ENCODE measurements around the gene CASZ1. TPM values are rescaled to one million over a fixed set of nuclear protein-coding genes. Genes with fewer than 3 reads are reported as not detected.
A peak's percentile ranks its signal among the peaks of the same experiment; 100 is the strongest.

Gene CASZ1, protein sequence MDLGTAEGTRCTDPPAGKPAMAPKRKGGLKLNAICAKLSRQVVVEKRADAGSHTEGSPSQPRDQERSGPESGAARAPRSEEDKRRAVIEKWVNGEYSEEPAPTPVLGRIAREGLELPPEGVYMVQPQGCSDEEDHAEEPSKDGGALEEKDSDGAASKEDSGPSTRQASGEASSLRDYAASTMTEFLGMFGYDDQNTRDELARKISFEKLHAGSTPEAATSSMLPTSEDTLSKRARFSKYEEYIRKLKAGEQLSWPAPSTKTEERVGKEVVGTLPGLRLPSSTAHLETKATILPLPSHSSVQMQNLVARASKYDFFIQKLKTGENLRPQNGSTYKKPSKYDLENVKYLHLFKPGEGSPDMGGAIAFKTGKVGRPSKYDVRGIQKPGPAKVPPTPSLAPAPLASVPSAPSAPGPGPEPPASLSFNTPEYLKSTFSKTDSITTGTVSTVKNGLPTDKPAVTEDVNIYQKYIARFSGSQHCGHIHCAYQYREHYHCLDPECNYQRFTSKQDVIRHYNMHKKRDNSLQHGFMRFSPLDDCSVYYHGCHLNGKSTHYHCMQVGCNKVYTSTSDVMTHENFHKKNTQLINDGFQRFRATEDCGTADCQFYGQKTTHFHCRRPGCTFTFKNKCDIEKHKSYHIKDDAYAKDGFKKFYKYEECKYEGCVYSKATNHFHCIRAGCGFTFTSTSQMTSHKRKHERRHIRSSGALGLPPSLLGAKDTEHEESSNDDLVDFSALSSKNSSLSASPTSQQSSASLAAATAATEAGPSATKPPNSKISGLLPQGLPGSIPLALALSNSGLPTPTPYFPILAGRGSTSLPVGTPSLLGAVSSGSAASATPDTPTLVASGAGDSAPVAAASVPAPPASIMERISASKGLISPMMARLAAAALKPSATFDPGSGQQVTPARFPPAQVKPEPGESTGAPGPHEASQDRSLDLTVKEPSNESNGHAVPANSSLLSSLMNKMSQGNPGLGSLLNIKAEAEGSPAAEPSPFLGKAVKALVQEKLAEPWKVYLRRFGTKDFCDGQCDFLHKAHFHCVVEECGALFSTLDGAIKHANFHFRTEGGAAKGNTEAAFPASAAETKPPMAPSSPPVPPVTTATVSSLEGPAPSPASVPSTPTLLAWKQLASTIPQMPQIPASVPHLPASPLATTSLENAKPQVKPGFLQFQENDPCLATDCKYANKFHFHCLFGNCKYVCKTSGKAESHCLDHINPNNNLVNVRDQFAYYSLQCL (N-terminal part only)
- total RNA-seq (ENCODE audit: unreplicated experiment), result 18.3 TPM
- long read RNA-seq, partial matches to known transcripts, result 0 of 2 reads
- long read RNA-seq, other reads (novel, unspliced or antisense), result 2 of 2 reads

DNA sequence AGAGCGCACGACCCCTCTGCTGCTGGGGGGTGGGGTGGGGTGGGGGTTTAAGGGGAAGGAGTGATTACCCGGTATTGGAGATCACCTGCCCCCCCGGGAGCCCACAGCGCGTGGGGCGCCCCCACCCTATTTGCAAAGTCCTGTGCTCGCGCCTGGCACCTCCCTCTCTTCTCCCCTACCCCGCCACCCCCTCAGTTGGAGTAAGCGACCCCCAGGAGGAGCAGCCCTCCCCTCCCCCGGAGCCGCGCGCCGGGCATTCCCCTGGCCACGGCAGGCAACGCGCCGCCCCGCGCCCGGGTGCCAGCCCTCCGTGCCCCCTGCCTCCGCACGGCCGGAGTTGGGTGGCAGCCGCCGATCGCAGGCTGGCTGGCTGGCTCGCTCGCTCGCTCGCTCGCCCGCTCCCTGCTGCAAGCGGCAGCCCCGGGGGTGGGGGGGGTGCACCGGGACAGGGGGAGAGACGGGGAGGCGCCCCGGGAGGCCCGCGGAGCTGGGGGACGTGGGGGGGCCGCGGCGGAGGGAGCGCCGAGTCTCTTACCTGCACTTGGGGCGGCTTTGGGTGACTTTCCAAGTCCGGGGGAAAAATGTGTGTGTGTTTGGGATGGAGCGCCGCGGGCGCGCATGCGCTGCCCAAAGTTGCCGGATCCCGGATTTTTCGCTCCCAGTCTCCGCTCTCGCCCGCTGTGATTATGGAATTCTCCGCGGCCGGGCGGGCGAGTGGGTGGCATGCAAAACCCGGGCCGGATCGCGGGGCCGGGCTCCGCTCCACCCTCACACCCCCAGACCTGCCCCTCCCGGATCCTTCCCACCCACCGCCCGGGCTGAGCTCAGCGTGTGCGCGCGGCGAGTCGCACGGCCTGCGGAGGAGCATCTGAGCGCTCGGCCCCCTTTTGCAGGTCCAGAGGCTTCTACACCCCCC lies at the start of gene CASZ1:
TSS of gene CASZ1 (minus strand) at position 618 of the 916 bp plus-strand sequence. CDS start 102,757 bp downstream, outside the sequence.
- DNase-seq, result peak; percentile 93
- no peak for TF ChIP-seq CTCF (IDR thresholded peaks at IDR 0.05; ENCODE audit: partially characterized antibody, unreplicated experiment)
- Mint-ChIP-seq H3K4me3 (ENCODE audit: unreplicated experiment) (peak within 1 kb of the TSS; percentile 63), H3K9me3 (ENCODE audit: unreplicated experiment) (peaks cover 2% of the 10 kb centered on the region), H3K27me3 (ENCODE audit: unreplicated experiment) (peaks cover 13% of the 10 kb centered on the region), H3K36me3 (ENCODE audit: unreplicated experiment) (no peaks in the 10 kb centered on the region), H3K27ac (ENCODE audit: unreplicated experiment) (no peak within 1 kb of the TSS), H3K4me1 (ENCODE audit: low read depth, unreplicated experiment) (peaks cover 10% of the 10 kb centered on the region)

GRCh38 chr1:10843697-10844096 lies 47.3 kb upstream of the CASZ1 start:
- Mint-ChIP-seq H3K27me3 (ENCODE audit: unreplicated experiment) (peaks cover 6% of the 10 kb centered on the region), H3K27ac (ENCODE audit: unreplicated experiment) (no peak overlapping the region), H3K4me3 (ENCODE audit: unreplicated experiment) (no peak overlapping the region), H3K4me1 (ENCODE audit: low read depth, unreplicated experiment) (peaks cover 17% of the 10 kb centered on the region), H3K9me3 (ENCODE audit: unreplicated experiment) (peaks cover 22% of the 10 kb centered on the region), H3K36me3 (ENCODE audit: unreplicated experiment) (peaks cover 13% of the 10 kb centered on the region)
- DNase-seq, result no peak
- TF ChIP-seq CTCF (IDR thresholded peaks at IDR 0.05; ENCODE audit: partially characterized antibody, unreplicated experiment), result no peak

- peaks cover 8% of the 10 kb centered on the region for H3K36me3 Mint-ChIP-seq (ENCODE audit: unreplicated experiment)
- H3K9me3 Mint-ChIP-seq (ENCODE audit: unreplicated experiment), result peaks cover 22% of the 10 kb centered on the region
- peaks cover 10% of the 10 kb centered on the region for H3K27me3 Mint-ChIP-seq (ENCODE audit: unreplicated experiment)
- peaks cover 20% of the 10 kb centered on the region for H3K4me1 Mint-ChIP-seq (ENCODE audit: low read depth, unreplicated experiment)
- no peak for TF ChIP-seq CTCF (IDR thresholded peaks at IDR 0.05; ENCODE audit: partially characterized antibody, unreplicated experiment)
- no peak overlapping the region for H3K4me3 Mint-ChIP-seq (ENCODE audit: unreplicated experiment)
- no peak for DNase-seq
- H3K27ac Mint-ChIP-seq (ENCODE audit: unreplicated experiment), result no peak overlapping the region
Measured at GRCh38 chr1:10841118-10841517, 44.7 kb upstream of the CASZ1 start.

- no peak for TF ChIP-seq CTCF (IDR thresholded peaks at IDR 0.05; ENCODE audit: partially characterized antibody, unreplicated experiment)
- Mint-ChIP-seq H3K36me3 (ENCODE audit: unreplicated experiment) (peaks cover 8% of the 10 kb centered on the region), H3K27me3 (ENCODE audit: unreplicated experiment) (peaks cover 10% of the 10 kb centered on the region), H3K4me1 (ENCODE audit: low read depth, unreplicated experiment) (peaks cover 23% of the 10 kb centered on the region), H3K27ac (ENCODE audit: unreplicated experiment) (no peak overlapping the region), H3K4me3 (ENCODE audit: unreplicated experiment) (peak overlapping the region; percentile 17), H3K9me3 (ENCODE audit: unreplicated experiment) (peaks cover 15% of the 10 kb centered on the region)
- no peak for DNase-seq
Measured at GRCh38 chr1:10839188-10839770, 42.8 kb upstream of the CASZ1 start.
